Measurements from ENCODE around the gene DOCK8. TPM values are rescaled to one million over a fixed set of nuclear protein-coding genes. Genes with fewer than 3 reads are reported as not detected.

DOCK8 gene
- total and polyA plus RNA-seq, 2 experiments from 2014 or later: 0.94 to 1.2 TPM

DNA sequence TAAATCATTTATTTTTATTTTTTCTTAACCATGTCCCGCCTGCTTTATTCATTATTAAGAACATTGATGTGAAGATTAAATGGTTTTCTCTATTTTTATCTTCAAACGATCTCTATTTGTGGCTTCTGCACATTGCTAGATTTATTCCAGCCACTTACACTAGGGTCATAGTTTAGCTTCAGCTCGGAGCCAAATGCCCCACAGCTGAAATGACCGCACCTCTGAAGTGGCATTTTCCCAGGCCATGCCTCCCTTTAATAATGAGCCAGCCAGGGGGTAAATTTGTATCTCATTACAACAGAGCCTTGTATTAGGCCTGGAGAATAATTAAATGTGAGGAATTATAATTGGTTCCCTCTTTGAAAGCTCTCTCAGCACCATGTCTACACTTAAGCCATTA lies 89.4 kb downstream of the DOCK8 start (continued):
- TF ChIP-seq, protein P1, sequence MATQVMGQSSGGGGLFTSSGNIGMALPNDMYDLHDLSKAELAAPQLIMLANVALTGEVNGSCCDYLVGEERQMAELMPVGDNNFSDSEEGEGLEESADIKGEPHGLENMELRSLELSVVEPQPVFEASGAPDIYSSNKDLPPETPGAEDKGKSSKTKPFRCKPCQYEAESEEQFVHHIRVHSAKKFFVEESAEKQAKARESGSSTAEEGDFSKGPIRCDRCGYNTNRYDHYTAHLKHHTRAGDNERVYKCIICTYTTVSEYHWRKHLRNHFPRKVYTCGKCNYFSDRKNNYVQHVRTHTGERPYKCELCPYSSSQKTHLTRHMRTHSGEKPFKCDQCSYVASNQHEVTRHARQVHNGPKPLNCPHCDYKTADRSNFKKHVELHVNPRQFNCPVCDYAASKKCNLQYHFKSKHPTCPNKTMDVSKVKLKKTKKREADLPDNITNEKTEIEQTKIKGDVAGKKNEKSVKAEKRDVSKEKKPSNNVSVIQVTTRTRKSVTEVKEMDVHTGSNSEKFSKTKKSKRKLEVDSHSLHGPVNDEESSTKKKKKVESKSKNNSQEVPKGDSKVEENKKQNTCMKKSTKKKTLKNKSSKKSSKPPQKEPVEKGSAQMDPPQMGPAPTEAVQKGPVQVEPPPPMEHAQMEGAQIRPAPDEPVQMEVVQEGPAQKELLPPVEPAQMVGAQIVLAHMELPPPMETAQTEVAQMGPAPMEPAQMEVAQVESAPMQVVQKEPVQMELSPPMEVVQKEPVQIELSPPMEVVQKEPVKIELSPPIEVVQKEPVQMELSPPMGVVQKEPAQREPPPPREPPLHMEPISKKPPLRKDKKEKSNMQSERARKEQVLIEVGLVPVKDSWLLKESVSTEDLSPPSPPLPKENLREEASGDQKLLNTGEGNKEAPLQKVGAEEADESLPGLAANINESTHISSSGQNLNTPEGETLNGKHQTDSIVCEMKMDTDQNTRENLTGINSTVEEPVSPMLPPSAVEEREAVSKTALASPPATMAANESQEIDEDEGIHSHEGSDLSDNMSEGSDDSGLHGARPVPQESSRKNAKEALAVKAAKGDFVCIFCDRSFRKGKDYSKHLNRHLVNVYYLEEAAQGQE (IDR thresholded peaks at IDR 0.05; ENCODE audit: unreplicated experiment): no peak
- TF ChIP-seq ETS1 (IDR thresholded peaks at IDR 0.05): no peak
- no peak for TF ChIP-seq ZNF331 (CRISPR knock-in tag; IDR thresholded peaks at IDR 0.05; ENCODE audit: low read depth)

- H3K4me3 Mint-ChIP-seq: no peak overlapping the region
- no peaks in the 10 kb centered on the region for H3K9me3 Mint-ChIP-seq
- H3F3A ChIP-seq (replicated peaks; ENCODE audit: low read depth): no peaks in the 10 kb centered on the region
- H3K36me3 ChIP-seq (ENCODE audit: insufficient read depth): no peaks in the 10 kb centered on the region
- no peak overlapping the region for H3K4me2 ChIP-seq
- no peaks in the 10 kb centered on the region for H3K4me1 ChIP-seq (ENCODE audit: insufficient read depth)
- H3K27me3 Mint-ChIP-seq (ENCODE audit: insufficient read depth, low read depth, poor library complexity): no peaks in the 10 kb centered on the region
- H3K27me3 ChIP-seq (ENCODE audit: insufficient read depth): no peaks in the 10 kb centered on the region
- no peak overlapping the region for H2AFZ ChIP-seq
- peaks cover 5% of the 10 kb centered on the region for H3K4me1 Mint-ChIP-seq
- DNase-seq (ENCODE audit: low spot score) (peak; percentile 63), ATAC-seq (peak; percentile 47)
- H3K36me3 Mint-ChIP-seq (ENCODE audit: low read depth): no peaks in the 10 kb centered on the region
- H3K4me3 ChIP-seq: no peak overlapping the region
- H4K20me1 ChIP-seq (replicated peaks; ENCODE audit: insufficient read depth): no peaks in the 10 kb centered on the region
- no peaks in the 10 kb centered on the region for H3K79me2 ChIP-seq (replicated peaks; ENCODE audit: insufficient read depth)
- TF ChIP-seq POLR2AphosphoS5 (IDR thresholded peaks at IDR 0.05; ENCODE audit: low read depth): no peak
- no peak for TF ChIP-seq STAT1 (IDR thresholded peaks at IDR 0.05; ENCODE audit: unreplicated experiment)
- no peak for TF ChIP-seq EZH2 (IDR thresholded peaks at IDR 0.05; ENCODE audit: low read depth, unreplicated experiment)
- no peak for TF ChIP-seq ZNF462 (CRISPR knock-in tag; IDR thresholded peaks at IDR 0.05)
- no peak for TF ChIP-seq EZH2phosphoT487 (IDR thresholded peaks at IDR 0.05; ENCODE audit: unreplicated experiment)
- H3K27ac Mint-ChIP-seq: 0 out of 2 replicates have a peak overlapping the region, but pooled peaks have one; percentile 57
- H3K27ac ChIP-seq (ENCODE audit: low read depth): no peak overlapping the region
- H3K9me2 ChIP-seq (ENCODE audit: insufficient read depth): no peaks in the 10 kb centered on the region
These were observed 90.0 kb downstream of the DOCK8 start for GRCh38 chr9:304519-305185.

Data from GM23338 (cell line).